DMS114 treated with DMSO at 0.1 percent for 48 hours (cell line): ENCODE measurements around the gene NDRG2.

Experiments
- DNase-seq: peaks from one replicate; lab custom pipeline; 2025; ENCODE audit not compliant: unreplicated experiment; lab: John Stamatoyannopoulos, UW

NDRG2 gene

DNA sequence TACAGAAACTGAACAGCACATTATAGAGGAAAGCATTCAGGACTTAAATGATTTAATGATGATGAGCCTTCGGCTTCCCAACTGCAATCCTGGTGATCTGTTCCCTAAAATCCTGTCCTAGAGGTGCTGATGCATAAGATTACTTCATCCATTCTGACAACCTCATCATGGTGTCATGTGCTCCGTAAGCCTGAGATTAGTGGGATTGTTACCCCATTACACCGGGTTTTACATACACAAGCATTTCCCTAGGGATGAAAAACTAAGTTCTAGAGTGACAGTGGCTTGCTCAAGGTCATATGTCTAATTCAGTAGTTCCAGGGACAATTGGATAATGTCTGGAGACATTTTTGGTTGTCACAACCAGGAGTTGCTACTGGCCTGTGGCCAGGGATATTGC lies 12.3 kb upstream of the NDRG2 start:
- DNase-seq: no peak

DNA sequence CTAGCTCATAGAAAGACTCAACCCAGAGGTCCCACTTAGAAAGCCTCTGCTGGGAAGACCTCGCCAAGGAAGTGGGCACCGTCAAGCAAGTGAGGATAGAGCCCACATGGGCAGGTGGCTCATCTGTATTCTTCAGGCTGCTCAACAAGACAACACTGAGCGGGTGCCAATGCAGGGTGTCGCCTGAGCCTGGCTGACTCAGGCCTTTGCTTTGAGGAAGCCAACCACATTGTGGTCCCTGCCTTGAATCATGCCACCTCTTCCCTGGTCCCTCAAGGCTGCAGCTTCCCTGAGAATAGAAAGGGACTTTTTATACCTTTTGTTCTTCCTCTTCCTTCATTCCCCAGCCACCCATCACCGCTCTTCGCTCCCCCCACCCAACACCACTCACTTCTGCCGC lies 11.9 kb upstream of the NDRG2 start:
- DNase-seq: no peak

- DNase-seq: no peak
Observed at GRCh38 chr14:21034707-21035106, 9.8 kb upstream of the NDRG2 start, which contains the start of gene RNASE13. TSS of gene RNASE13 (minus strand) at chr14:21034807. CDS start at chr14:21034288, 519 bp downstream.

- no peak for DNase-seq
Observed at GRCh38 chr14:21033133-21033698, 8.4 kb upstream of the NDRG2 start.

DNA sequence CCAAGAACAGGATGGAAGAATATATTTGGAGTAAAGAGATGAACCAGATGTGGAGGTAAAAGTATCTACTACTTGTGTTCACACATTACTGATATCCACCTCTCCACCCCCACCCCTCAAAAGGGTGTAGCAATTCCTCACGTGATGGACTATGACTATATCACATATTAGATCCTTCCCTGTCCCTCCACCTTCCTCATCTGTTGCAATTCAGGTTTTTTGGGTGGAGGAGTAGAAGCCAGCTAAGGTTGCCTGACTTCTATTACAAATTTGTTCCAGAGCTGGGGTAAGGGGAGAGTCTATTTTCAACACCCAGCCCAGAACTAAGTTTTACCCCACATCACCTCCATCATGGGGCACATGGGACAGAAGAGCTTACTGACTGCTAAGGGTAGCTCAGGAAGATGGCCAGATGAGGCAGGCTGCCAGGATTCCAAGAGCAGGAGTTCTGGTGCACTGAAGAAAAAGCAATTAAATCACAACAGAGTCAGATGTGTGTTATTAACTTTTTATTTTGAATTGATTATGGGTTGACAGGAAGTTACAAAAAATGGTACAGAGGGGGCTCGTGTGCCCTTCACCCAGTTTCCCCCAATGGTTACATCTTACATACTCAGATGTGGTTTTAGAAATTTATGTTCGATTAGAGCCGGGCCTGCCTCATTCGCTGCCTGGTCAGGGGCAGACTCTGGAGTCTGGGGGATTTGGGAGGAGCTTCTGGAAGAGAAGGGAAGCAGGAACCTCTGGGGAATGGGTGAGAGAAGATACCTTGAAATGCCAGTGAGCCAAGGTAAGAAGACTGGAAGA lies 7.7 kb upstream of the NDRG2 start:
- no peak for DNase-seq

GRCh38 chr14:21030531-21030930 lies 5.7 kb upstream of the NDRG2 start:
- DNase-seq: no peak

DNA sequence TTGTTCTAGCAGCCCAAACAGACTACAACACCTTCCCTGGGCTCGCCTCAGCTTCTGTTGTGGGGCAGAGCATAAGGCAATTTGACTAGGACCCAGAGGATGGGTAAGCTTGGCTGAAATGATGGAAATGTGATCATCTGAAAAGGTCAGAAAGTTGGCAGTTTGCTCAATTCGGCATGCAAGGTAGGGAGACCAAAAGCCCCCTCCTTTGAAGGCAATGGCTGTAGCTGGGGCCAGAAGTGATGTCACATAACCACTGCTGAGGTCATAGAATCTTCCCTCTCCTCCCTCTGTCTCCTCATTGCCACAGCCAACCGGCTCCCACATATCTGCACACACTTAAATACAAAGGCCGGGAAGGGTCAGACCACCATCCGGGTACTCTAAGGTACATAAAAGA lies 5.1 kb upstream of the NDRG2 start, which contains the start of gene TPPP2:
Gene TPPP2 (plus strand): TSS at position 301 of the 400 bp plus-strand sequence. CDS start 365 bp downstream, outside the sequence.
- DNase-seq: no peak

DNA sequence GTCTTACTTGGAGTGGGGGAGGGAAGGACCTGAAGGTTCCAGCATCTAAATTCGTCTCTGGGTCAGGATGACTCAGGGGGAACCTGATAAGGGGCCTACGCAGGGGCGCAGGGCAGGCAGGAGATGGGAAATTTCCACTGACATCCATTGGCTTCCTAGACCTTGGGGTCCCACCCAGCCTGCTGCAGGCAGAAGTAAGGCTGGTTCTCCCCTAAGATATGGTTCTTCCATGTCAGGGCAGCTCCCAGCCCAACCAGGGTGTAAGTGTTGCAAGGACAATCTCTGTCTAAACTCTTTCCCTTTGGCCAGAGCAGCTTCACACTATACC lies 2.1 kb upstream of the NDRG2 start:
- DNase-seq: no peak

DNA sequence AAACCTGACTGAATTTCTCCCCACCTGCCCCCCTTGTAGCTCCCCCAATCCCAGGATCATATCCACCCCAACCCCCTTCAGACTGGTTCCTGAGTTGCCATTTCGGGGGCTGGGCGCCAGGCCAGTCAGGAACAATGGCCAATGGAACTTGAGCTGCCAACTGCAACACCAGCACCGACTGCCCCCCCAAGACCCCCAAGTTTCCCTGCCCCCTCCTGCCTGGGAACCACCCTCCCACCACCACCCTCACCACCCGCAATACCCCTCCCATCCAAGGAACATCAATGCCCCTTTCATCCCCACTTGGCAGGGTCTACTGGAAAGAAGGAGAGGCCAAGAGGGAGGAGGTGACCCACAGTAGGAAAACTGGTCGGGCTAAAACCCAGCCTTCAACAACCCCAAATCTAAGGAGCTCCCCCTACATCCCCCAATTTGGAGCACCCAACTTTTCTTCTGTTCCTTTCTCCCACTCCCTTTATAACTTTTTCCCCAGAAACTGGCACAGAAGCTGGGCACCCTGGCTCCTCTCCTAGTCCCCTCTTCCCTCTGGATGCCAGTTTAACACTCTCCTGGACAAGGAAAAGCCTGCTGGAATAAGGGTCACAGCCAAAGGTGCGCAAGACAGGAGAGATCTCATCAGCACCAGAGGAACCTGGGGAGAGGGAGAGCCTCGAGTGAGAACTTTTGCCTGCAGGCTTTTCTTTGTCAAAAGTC lies 1.6 kb upstream of the NDRG2 start:
- DNase-seq: no peak

- DNase-seq: no peak
Observed at GRCh38 chr14:21025371-21026273, 761 bp upstream of the NDRG2 start.

DNA sequence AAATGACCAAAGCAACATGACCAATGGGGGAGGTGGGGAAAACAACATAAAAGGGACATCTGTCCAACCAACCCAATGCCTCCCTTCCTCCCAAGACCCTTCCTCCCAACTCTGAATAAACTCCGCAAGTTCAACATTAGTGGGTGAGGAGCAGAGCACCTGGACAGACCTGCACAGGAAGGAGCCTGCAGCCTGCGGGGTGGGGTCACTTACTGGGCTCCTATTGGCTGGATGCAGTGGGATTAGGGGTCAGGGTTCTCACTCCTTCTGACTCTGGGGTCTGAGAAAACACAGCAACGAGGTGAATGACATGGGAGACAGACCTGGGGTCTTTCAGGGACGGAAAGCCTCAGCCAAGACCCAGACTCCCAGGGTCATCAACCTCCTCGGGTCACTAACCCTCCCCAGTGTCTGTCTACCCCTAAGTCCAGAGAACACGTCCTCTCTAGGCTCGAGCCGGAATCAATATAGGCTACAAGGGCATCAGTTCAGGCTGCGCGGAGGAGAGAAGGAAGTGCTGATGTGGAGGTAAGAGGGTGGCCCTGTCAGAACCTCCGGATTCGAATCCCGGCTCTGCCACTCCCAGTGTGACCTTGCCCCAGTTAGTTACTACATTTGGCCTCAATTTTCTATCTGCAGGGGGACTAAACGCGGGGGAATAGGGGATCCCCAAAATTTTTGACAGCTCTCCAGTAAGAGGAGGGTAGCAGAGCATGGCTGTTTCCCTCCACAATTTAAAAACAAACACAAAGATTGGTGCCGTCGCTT lies 860 bp downstream of the NDRG2 start:
- no peak for DNase-seq

- no peak for DNase-seq
Observed at GRCh38 chr14:21023174-21023573, 1.7 kb downstream of the NDRG2 start.

- no peak for DNase-seq
Observed at GRCh38 chr14:21022686-21023085, 2.2 kb downstream of the NDRG2 start.

DNA sequence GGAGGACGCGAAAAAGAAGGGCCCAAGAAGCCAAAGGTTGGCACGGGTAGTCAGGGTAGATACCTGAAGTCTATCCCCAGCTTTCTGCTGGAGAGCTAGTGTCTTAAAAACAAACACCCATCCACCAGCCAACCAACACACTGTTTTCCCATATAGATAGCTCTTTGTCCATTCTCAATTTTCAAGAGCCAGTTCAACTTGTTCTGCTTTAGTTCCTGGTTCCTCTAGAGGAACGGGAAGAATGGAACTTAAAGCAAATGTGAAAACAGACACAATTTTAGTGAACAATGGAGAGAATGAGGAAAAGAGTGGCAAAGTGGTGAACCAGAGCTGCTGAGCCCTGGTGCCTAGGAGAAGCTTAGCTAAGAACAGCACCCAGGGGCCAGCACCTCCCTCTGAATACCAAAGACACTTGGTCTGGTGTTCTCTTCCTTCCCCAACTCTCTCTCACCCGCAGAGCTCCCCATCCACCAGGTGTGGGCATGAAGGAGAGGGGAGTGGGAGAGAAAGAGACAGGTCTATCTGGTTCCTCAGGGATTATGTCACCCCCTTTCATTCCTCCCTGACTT lies 3.8 kb downstream of the NDRG2 start:
- no peak for DNase-seq

DNA sequence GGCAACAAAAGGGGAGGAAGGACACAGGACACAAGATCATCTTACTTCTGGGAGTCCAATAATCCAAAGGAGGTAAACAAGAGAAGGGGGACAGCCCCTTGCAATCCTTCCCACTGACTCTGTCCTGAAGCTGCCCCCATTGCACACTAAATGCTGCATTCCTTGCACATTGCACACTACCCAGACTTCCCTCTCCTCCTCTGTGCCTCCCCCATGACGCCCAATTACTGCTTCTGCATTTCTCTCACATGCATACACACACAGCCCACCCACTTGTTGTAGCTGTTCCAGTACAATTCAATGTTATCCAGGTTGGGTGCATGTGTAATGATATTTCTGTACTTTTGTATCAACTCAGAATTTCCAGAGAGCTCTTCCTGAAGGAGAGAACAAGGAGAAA lies 5.5 kb downstream of the NDRG2 start:
- DNase-seq: no peak

DNA sequence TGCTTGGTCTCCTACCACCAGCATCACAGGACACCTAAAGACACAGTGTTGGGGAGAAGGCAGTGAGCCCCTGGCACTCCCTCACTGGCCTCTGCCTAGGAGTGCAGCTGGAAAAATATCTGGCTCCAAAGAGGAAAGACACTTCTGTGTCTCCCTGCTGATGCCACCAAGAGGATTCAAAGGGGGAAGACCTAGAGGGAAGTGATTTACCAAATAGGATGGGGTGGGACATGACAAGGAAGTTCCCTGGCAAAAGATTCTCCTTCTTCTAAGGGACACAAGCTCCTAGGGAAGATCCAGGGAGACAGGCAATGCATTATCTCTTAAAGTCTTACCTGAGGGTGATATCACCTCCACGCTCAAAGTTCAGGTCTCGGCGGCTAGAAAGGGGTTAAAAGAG lies 6.1 kb downstream of the NDRG2 start:
- no peak for DNase-seq

DNA sequence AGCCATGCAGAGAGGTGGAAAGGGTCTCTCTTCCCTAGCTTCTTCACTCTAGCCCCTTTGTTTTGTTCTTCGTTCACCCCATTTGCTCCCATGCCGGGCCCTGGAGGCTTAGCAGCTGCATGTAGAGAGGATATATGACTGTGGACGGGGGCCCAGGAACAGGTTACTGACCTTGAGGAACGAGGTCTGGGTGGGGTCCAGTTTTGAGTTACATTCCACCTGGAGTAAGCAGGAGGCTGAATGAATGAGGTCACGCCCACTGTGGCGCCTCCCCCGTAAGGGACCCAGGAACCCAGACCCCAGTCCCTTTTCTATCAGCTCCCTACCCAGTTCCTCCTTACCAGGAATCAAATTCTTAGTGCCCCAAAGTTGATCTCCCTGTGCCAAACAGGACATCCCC lies 6.6 kb downstream of the NDRG2 start:
- no peak for DNase-seq

DNA sequence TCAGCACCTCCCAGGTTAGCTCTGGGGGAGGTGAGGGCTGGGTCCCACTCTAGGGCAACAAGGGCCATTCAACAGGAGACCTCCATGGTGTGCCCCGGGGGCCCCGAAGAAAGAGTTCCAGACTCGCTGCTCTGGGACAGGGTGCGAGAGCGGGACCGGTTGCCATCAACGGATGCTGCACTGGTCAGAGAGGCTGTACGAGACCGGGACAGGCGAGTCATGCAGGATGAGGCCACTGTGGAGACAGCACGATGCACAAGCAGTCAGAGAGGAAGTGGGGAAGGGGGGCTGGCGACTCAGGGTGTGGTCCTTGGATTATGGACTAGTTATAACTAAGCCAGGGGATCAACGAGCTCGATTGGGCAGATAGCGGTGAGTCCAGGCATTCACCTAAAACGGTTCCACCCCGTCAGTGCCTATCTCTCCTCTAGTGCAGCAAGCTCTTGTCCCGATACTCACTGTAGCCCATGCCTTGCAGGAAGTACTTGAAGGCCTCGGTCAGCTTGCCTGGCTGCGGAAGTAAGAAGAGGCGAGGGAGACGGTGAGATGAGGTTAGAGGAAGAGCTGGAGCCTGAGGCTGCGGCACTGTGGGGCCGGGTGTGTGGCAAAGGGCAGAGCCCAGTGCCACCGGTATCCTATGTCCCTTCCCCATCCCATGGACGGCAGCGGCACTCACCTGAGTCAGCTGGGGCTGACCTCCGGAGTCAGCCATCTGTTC lies 7.2 kb downstream of the NDRG2 start:
- no peak for DNase-seq

DNA sequence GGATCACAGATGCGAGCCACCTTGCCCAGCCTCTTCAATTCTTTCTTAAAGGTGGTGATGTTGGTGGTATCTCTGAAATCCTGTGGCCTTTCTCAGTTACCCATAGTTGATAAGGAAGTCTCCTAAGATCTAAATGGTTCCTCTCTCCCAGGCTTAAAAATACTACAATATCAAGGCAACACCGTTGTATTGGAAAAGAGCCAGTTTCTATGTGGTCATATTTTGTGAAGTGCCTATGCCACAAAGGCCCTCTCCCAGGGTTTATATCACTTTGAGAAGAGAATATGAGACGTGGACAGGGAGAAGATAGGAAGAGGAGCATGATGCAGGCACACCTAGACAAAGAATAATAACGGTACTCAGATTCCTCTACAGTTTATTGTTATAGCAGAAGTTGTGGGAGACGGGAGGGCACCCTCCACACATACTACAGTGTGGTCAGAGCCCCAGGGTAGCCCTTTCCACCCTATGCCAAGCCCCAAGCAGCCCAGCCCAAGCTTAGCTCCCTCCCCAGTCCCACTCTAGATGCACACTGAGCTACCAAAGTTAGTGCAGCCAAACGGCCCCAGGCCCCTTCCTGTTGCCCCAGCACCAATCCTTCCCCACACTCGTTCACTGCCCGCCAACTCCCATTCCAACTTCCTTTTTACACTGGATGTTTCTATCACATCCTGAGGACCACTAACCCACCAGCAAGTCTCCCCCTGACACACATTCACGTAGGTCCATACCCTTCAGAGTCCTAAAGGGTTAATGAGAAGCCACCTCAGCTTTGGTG lies 8.3 kb downstream of the NDRG2 start:
- no peak for DNase-seq
